T-cell (primary cell): ENCODE results near the gene TGFBR3. TPM values are rescaled to one million over a fixed set of nuclear protein-coding genes. Genes with fewer than 3 reads are reported as not detected.
A peak's percentile ranks its signal among the peaks of the same experiment; 100 is the strongest.

Source experiments
- ATAC-seq, 4 experiments: fragments of 200-7000 bp in 3 of 4; fragments of 150-1000 bp in 1 of 4; cut with Tn5 transposase; replicated peaks in 1 of 4; 1 replicate in 3 of 4; 2 replicates in 1 of 4; pipeline ENCODE4 v1.10.0; 2021; ENCODE audit warnings: moderate library complexity in 3 of 4, mild to moderate bottlenecking in 2 of 4, moderate number of reproducible peaks in 1 of 4
- CTCF ChIA-PET, 2 donors: fragments of 300-600 bp; sonication (Branson Sonifier 250); formaldehyde crosslinking; loops; one replicate each; lab custom pipeline; 2022; ENCODE audit warnings: antibody characterized with exemption in 2 of 2; lab: Charles Lee
- POLR2A ChIA-PET, 2 donors: fragments of 300-600 bp; sonication (Branson Sonifier 250); formaldehyde crosslinking; loops; one replicate each; lab custom pipeline; 2022; ENCODE audit warnings: antibody characterized with exemption in 2 of 2; lab: Charles Lee
- DNase-seq, 35 experiments: peaks; one replicate each; pipeline versions ENCODE4 v3.0.0 to v3.0.0-alpha.2; 2013 to 2023
- H3K27ac ChIP-seq: one replicate; pipeline ENCODE4 v1.5.1; 2013; ENCODE audit warnings: low read length
- H3K27me3 ChIP-seq, 2 experiments: replicated peaks in 1 of 2; 1 replicate in 1 of 2; 2 replicates in 1 of 2; pipeline versions ENCODE4 v1.6.1 to v1.7.0; 2013; ENCODE audit warnings: low read length in 1 of 2, mixed read lengths in 1 of 2; ENCODE audit not compliant: control insufficient read depth in 2 of 2, insufficient read depth in 2 of 2; ENCODE audit errors: extremely low read depth in 1 of 2
- H3K36me3 ChIP-seq, 2 donors: 1 replicate in 1 of 2; 2 replicates in 1 of 2; pipeline versions ENCODE4 v1.6.1 to v1.7.0; 2013; ENCODE audit warnings: low read length in 1 of 2; ENCODE audit not compliant: control insufficient read depth in 2 of 2, insufficient read depth in 1 of 2; ENCODE audit errors: extremely low read depth in 1 of 2
- H3K4me1 ChIP-seq, 2 experiments: 1 replicate in 1 of 2; 2 replicates in 1 of 2; pipeline versions ENCODE4 v1.6.1 to v1.7.0; 2013; ENCODE audit warnings: low read length in 2 of 2, mixed read lengths in 1 of 2; ENCODE audit not compliant: insufficient read depth in 2 of 2, control insufficient read depth in 1 of 2; ENCODE audit errors: extremely low read depth in 1 of 2
- H3K4me3 ChIP-seq, 2 donors: 1 replicate in 1 of 2; 2 replicates in 1 of 2; pipeline versions ENCODE4 v1.5.1 to v1.7.0; 2013; ENCODE audit warnings: mild to moderate bottlenecking in 2 of 2, low read length in 1 of 2, moderate library complexity in 1 of 2; ENCODE audit not compliant: control insufficient read depth in 1 of 2; ENCODE audit errors: extremely low read depth in 1 of 2
- H3K9me3 ChIP-seq: 2 replicates; pipeline ENCODE4 v1.7.0; 2013
- H3K27ac Mint-ChIP-seq, 2 donors: one replicate each; pipeline ENCODE4 v1.8.0; 2020 to 2021; ENCODE audit warnings: mild to moderate bottlenecking in 2 of 2, mixed read lengths in 2 of 2
- H3K27me3 Mint-ChIP-seq, 2 donors: one replicate each; pipeline ENCODE4 v1.8.0; 2021 to 2022; ENCODE audit warnings: mixed read lengths in 2 of 2
- H3K36me3 Mint-ChIP-seq: one replicate; pipeline ENCODE4 v1.8.0; 2021; ENCODE audit warnings: mixed read lengths
- H3K4me1 Mint-ChIP-seq, 3 donors: one replicate each; pipeline ENCODE4 v1.8.0; 2020 to 2022; ENCODE audit warnings: mixed read lengths in 3 of 3, mild to moderate bottlenecking in 1 of 3
- H3K4me3 Mint-ChIP-seq, 3 donors: one replicate each; pipeline ENCODE4 v1.8.0; 2020 to 2022; ENCODE audit warnings: mild to moderate bottlenecking in 3 of 3, mixed read lengths in 3 of 3, moderate library complexity in 3 of 3
- H3K9me3 Mint-ChIP-seq, 3 donors: one replicate each; pipeline ENCODE4 v1.8.0; 2020 to 2022; ENCODE audit warnings: mixed read lengths in 3 of 3
- WGBS: methylation state at CpG from one replicate; pipeline ENCODE4 v1.1.5; 2013; ENCODE audit warnings: missing lambda C conversion rate; ENCODE audit not compliant: insufficient coverage; 5-methylcytosine and 5-hydroxymethylcytosine counted together
- total RNA-seq, 35 experiments: library from RNA in 6 of 35; stranded (reverse) in 6 of 35; fragments of 120-200 nt in 1 of 35; gene quantifications; one replicate each; pipeline versions ENCODE4 v1.2.1 to v1.2.4 and lab custom pipeline; 2013 to 2026

Gene TGFBR3
- total RNA-seq, 5 donors from 2014 or later (not counting 1 experiment from before 2014, with no cell fraction given) = 17.5 to 65.4 (median 36.4) TPM

DNA sequence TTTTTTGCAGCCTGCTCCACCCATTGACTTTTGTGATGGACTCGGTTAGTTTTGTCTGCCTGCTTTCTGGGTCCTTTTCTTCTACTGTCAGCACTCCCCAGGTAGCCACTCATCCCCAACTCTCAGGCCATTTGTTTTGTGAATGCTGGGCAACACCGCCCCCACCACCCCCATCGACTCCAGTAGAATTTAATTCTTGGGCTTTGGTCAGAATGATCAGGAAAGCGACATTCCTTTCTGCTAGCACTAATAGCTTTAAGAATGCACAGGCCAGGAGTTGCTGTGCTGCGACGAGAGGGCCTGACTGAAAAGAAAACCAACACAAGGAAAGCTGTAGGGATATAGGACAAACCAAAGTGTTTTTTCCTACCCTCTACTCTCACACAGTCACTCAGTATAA is 240.9 kb downstream of the TGFBR3 start:
- DNase-seq (no peak), ATAC-seq (no peak)
- no peaks in the 10 kb centered on the region for H3K36me3 ChIP-seq
- ChIA-PET CTCF (interaction anchor here (0.6 kb wide), 2 partner anchors 127 to 198 kb away, joined by 4 read pairs; no protein-coding TSS in a partner anchor), POLR2A (interaction anchor here in 1 of 2 donors (0.7 kb wide), 1 partner anchor 27 kb away, joined by 4 read pairs; no protein-coding TSS in a partner anchor)
- Mint-ChIP-seq H3K4me3 (no peak overlapping the region), H3K9me3 (peaks cover under 1 to 8% (median 3%) of the 10 kb centered on the region in 3 donors), H3K36me3 (no peaks in the 10 kb centered on the region), H3K27ac (no peak overlapping the region), H3K4me1 (peaks cover 22 to 32% (median 30%) of the 10 kb centered on the region in 3 donors), H3K27me3 (no peaks in the 10 kb centered on the region)
- 100% methylated on average over 1 of the region's 6 CpGs for WGBS
- no peak overlapping the region for H3K27ac ChIP-seq
- H3K9me3 ChIP-seq = no peaks in the 10 kb centered on the region
- H3K4me3 ChIP-seq = no peak overlapping the region
- H3K27me3 ChIP-seq = no peaks in the 10 kb centered on the region
- H3K4me1 ChIP-seq = peaks cover 8 to 15% of the 10 kb centered on the region in 2 experiments

DNA sequence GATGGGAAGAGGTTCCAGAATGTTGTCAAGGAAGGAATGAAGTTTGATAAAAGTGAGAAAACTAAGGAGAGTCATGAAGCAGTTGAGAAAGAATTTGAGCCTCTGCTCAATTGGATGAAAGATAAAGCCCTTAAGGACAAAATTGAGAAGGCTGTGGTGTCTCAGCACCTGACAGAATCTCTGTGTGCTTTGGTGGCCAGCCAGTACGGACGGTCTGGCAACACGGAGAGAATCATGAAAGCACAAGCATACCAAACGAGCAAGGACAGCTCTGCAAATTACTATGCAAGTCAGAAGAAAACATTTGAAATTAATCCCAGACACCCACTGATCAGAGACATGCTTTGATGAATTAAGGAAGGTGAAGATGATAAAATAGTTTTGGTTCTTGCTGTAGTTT is 242.5 kb downstream of the TGFBR3 start:
- H3K27ac Mint-ChIP-seq = no peak overlapping the region
- POLR2A ChIA-PET = no interaction called here
- no peaks in the 10 kb centered on the region for H3K36me3 Mint-ChIP-seq

DNA sequence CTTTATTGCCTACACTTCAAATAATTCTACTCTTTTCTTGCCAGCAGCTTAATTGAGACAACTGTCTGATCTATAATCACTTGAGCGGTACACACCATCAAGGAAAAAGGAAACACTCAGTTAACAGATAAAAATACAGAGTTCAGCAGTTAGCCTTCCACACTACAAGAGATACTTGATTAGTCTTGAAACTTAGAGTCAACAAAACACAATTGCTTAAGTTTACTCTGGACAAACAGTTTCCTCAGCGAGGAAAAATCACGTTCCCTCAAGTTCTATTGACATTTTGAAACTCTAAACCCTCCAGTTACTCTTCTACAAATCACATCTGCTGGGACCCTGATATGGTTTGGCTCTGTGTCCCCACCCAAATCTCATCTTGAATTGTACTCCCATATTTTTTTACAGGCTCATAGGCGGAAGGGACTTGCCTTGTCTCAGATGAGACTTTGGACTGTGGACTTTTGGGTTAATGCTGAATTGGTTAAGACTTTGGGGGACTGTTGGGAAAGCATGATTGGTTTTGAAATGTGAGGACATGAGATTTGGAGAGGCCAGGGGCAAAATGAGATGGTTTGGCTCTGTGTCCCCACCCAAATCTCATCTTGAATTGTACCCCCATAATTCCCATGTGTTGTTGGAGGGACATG is 244.9 kb downstream of the TGFBR3 start:
- no peak for ATAC-seq
- Histone ChIP-seq H3K27ac (no peak overlapping the region), H3K4me1 (no peaks in the 10 kb centered on the region), H3K4me3 (no peak overlapping the region), H3K27me3 (no peaks in the 10 kb centered on the region), H3K9me3 (no peaks in the 10 kb centered on the region), H3K36me3 (no peaks in the 10 kb centered on the region)
- no peak overlapping the region for H3K27ac Mint-ChIP-seq
- DNase-seq = no peak
- peaks cover 0 to 5% (median 2%) of the 10 kb centered on the region in 3 donors for H3K4me1 Mint-ChIP-seq
- no peaks in the 10 kb centered on the region for H3K36me3 Mint-ChIP-seq
- H3K4me3 Mint-ChIP-seq = no peak overlapping the region
- peaks cover 3 to 11% (median 4%) of the 10 kb centered on the region in 3 donors for H3K9me3 Mint-ChIP-seq
- WGBS = 94% methylated on average over 2 of the region's 4 CpGs
- ChIA-PET POLR2A (no interaction called here), CTCF (interaction anchor here in 1 of 2 donors (0.7 kb wide), 1 partner anchor 12 kb away, joined by 4 read pairs; no protein-coding TSS in a partner anchor)
- no peaks in the 10 kb centered on the region for H3K27me3 Mint-ChIP-seq

More for the DNA sequence above, 242.5 kb downstream of the TGFBR3 start:
- Histone ChIP-seq H3K4me3 (no peak overlapping the region), H3K4me1 (peaks cover 8 to 15% of the 10 kb centered on the region in 2 experiments), H3K27me3 (no peaks in the 10 kb centered on the region), H3K36me3 (no peaks in the 10 kb centered on the region), H3K9me3 (no peaks in the 10 kb centered on the region), H3K27ac (no peak overlapping the region)
- H3K4me1 Mint-ChIP-seq = peaks cover 20 to 26% (median 22%) of the 10 kb centered on the region in 3 donors
- DNase-seq (no peak), ATAC-seq (no peak)
- H3K4me3 Mint-ChIP-seq = no peak overlapping the region
- H3K27me3 Mint-ChIP-seq = no peaks in the 10 kb centered on the region
- CTCF ChIA-PET = no interaction called here
- no CpG with 5 or more reads among the region's 4 CpGs for WGBS
- H3K9me3 Mint-ChIP-seq = peaks cover 3 to 11% (median 4%) of the 10 kb centered on the region in 3 donors

DNA sequence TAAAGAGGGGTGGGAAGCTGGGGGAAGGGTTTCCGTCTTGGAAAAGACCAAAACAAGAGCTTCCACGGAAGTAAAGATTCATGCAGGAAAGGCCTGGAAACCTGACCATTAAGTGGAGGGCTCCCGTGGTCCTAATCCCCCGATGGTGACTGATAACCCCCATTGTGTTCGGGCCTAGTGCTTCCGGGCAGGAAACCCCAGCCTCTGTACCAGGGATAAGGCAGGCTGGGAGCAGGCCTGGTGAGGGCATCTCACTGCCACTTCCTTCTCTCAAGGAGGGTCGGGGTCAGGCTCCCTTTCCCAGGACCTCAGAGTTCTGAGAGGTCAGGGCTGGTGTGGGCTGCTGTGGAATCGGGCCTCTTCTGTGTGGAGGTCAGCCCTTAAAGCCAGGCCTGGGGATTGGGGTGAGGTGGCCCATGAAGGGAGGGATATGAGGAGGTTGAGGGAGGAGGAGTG is 248.4 kb downstream of the TGFBR3 start:
- 87% methylated on average over 6 of the region's 8 CpGs for WGBS
- DNase-seq (no peak), ATAC-seq (no peak)
- Histone ChIP-seq H3K36me3 (no peaks in the 10 kb centered on the region), H3K27me3 (no peaks in the 10 kb centered on the region), H3K4me1 (no peaks in the 10 kb centered on the region), H3K27ac (no peak overlapping the region), H3K4me3 (no peak overlapping the region), H3K9me3 (no peaks in the 10 kb centered on the region)
- POLR2A ChIA-PET = no interaction called here
- Mint-ChIP-seq H3K36me3 (no peaks in the 10 kb centered on the region), H3K27me3 (no peaks in the 10 kb centered on the region), H3K27ac (no peak overlapping the region), H3K9me3 (peaks cover 3 to 11% (median 4%) of the 10 kb centered on the region in 3 donors), H3K4me3 (no peak overlapping the region), H3K4me1 (peaks cover 0 to 8% (median 6%) of the 10 kb centered on the region in 3 donors)
- CTCF ChIA-PET = no interaction called here

- DNase-seq (no peak), ATAC-seq (no peak)
- ChIA-PET CTCF (no interaction called here), POLR2A (no interaction called here)
- Mint-ChIP-seq H3K36me3 (no peaks in the 10 kb centered on the region), H3K9me3 (peaks cover 0 to 6% (median 4%) of the 10 kb centered on the region in 3 donors), H3K4me3 (no peak overlapping the region), H3K4me1 (peaks cover 5 to 6% (median 5%) of the 10 kb centered on the region in 3 donors), H3K27ac (no peak overlapping the region), H3K27me3 (no peaks in the 10 kb centered on the region)
- H3K9me3 ChIP-seq = no peaks in the 10 kb centered on the region
- H3K4me1 ChIP-seq = no peaks in the 10 kb centered on the region
- WGBS = 91% methylated on average over 4 of the region's 4 CpGs
- H3K36me3 ChIP-seq = no peaks in the 10 kb centered on the region
- H3K4me3 ChIP-seq = no peak overlapping the region
- H3K27me3 ChIP-seq = no peaks in the 10 kb centered on the region
- H3K27ac ChIP-seq = no peak overlapping the region
These were observed 250.2 kb downstream of the TGFBR3 start for GRCh38 chr1:91635763-91636162.

GRCh38 chr1:91633438-91633837 is 252.5 kb downstream of the TGFBR3 start:
- Mint-ChIP-seq H3K27ac (no peak overlapping the region), H3K27me3 (no peaks in the 10 kb centered on the region), H3K36me3 (no peaks in the 10 kb centered on the region), H3K4me1 (peaks cover 5 to 6% (median 5%) of the 10 kb centered on the region in 3 donors), H3K9me3 (no peaks in the 10 kb centered on the region), H3K4me3 (no peak overlapping the region)
- ChIA-PET POLR2A (no interaction called here), CTCF (interaction anchor here in 1 of 2 donors (0.6 kb wide), 1 partner anchor 49 kb away, joined by 6 read pairs; no protein-coding TSS in a partner anchor)
- Histone ChIP-seq H3K27ac (no peak overlapping the region), H3K9me3 (no peaks in the 10 kb centered on the region), H3K27me3 (no peaks in the 10 kb centered on the region), H3K4me1 (no peaks in the 10 kb centered on the region), H3K36me3 (no peaks in the 10 kb centered on the region), H3K4me3 (no peak overlapping the region)
- WGBS = no CpG with 5 or more reads among the region's 3 CpGs
- no peak for ATAC-seq
- peak in 1 of 35 experiments; percentile 9 for DNase-seq
